Activated CD4-positive, alpha-beta T cell treated with anti-CD3 and anti-CD28 coated beads, Interleukin-2, amount 10 ng/mL, durations not matched to agents 7 days and 5 days (primary cell): ENCODE measurements around the gene STK16. TPM values are rescaled to one million over a fixed set of nuclear protein-coding genes. Genes with fewer than 3 reads are reported as not detected.
"Not testable (repeated sequence)": the region's sequence is repeated elsewhere in the genome, so short reads cannot be mapped to it uniquely, and the experiment has no call there.

Experiments
- CTCF ChIA-PET: fragments of 350-600 bp; sonication (Branson Sonifier 250); formaldehyde crosslinking; loops from one replicate; lab custom pipeline; 2021; ENCODE audit warnings: antibody characterized with exemption; lab: Charles Lee
- POLR2A ChIA-PET: fragments of 350-600 bp; sonication (Branson Sonifier 250); formaldehyde crosslinking; loops from one replicate; lab custom pipeline; 2021; ENCODE audit warnings: antibody characterized with exemption; lab: Charles Lee
- DNase-seq: peaks from one replicate; pipeline ENCODE4 v3.0.0-alpha.2; 2020
- H3K27ac Mint-ChIP-seq: one replicate; pipeline ENCODE4 v1.8.0; 2021; ENCODE audit warnings: mild to moderate bottlenecking, moderate library complexity, mixed read lengths
- H3K27me3 Mint-ChIP-seq: one replicate; pipeline ENCODE4 v1.8.0; 2021; ENCODE audit warnings: mixed read lengths
- H3K36me3 Mint-ChIP-seq: one replicate; pipeline ENCODE4 v1.8.0; 2021; ENCODE audit warnings: low read depth, mixed read lengths
- H3K4me1 Mint-ChIP-seq: one replicate; pipeline ENCODE4 v1.8.0; 2021; ENCODE audit warnings: mixed read lengths
- H3K4me3 Mint-ChIP-seq: one replicate; pipeline ENCODE4 v1.8.0; 2021; ENCODE audit warnings: mild to moderate bottlenecking, moderate library complexity, mixed read lengths
- H3K9me3 Mint-ChIP-seq: one replicate; pipeline ENCODE4 v1.8.0; 2021; ENCODE audit warnings: mixed read lengths
- total RNA-seq, 2 experiments: library from RNA; stranded (reverse); gene quantifications; one replicate each; pipeline ENCODE4 v1.2.3, GENCODE V29; 2021

The STK16 gene
- total RNA-seq, 2 experiments from 2014 or later, result 33.0 to 33.5 TPM

DNA sequence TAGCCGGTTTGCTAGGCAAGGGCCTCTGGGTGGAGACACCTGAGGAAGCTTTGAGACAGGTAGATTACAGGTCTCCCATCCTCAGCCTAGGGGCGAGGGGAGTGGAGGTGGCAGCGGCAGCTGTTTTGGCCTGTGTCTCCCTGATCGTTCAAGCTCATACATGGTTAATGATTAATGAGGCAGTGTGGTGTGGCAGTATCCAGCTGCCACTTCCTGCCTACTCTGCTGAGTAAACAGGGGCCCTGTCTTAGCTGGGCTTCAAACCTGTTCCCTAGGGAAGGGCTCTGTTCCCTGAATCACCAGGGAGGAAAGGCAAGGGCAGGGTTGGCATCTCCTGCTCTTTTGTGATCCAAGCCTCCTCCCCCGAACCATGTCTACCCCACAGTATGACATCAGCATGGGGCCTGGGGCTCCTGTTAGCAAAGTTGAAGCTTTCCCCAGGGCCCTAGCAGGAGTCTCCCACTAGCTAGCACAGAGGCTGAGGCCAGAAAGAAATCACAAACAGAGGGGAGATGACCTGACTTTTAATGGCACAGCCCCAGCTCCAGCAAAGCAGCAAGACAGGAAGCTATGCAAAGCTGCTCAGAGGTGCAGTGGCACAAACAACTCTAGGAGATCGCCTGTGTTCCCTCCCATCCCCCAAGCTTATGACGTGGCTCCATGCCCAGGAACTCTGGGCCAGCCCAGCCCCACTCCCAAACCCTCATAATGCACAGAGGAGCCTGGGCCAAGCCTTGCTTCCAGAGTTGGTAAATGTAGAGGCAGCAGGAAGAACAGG, 4.1 kb downstream of the STK16 start:
- POLR2A ChIA-PET, result interaction anchor here (1.0 kb wide), 1 partner anchor 20 kb away, joined by 3 read pairs; the partner anchor contains the start of genes ANKZF1 and ATG9A
- peaks cover 66% of the 10 kb centered on the region for H3K36me3 Mint-ChIP-seq
- peak overlapping the region; percentile 91 for H3K27ac Mint-ChIP-seq
- H3K4me1 Mint-ChIP-seq, result peaks cover 76% of the 10 kb centered on the region
- no peaks in the 10 kb centered on the region for H3K27me3 Mint-ChIP-seq
- H3K4me3 Mint-ChIP-seq, result peak overlapping the region; percentile 99
- H3K9me3 Mint-ChIP-seq, result no peaks in the 10 kb centered on the region
- DNase-seq, result peak; percentile 56
- CTCF ChIA-PET, result interaction anchor here (1.0 to 9.7 kb wide), 11 partner anchors 9 to 66 kb away, joined by 3 to 99 read pairs (median 4); partner anchors contain the start of genes ABCB6 and DNAJB2

DNA sequence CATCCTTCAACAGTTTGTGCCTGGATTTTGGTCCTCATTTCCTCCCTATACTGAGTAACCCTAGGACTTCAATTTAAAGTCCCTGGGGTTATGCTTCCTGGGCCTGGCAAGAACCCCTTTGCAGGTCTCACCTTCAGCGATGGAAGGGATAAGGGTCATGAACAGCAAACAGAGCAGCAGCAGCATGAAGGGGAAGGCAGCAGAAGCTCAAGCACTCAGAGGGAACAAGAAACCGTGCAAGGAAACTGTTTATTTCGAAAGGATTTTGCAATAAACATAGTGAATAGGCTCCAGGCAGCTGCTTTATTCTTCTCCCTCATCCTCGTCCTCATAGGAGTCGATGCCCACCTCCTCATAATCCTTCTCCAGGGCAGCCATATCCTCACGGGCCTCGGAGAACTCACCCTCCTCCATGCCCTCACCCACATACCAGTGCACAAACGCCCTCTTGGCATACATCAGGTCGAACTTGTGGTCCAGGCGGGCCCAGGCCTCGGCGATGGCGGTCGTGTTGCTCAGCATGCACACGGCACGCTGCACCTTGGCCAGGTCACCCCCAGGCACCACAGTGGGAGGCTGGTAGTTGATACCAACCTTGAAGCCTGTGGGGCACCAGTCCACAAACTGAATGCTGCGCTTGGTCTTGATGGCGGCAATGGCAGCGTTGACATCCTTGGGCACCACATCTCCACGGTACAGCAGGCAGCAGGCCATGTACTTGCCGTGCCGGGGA, 4.9 kb downstream of the STK16 start:
- Mint-ChIP-seq H3K27me3 (no peaks in the 10 kb centered on the region), H3K4me1 (peaks cover 75% of the 10 kb centered on the region), H3K9me3 (no peaks in the 10 kb centered on the region), H3K36me3 (peaks cover 66% of the 10 kb centered on the region), H3K27ac (peak overlapping the region; percentile 91), H3K4me3 (peak overlapping the region; percentile 99)
- no peak for DNase-seq
- CTCF ChIA-PET, result interaction anchor here (1.2 to 9.7 kb wide), 4 partner anchors 28 to 48 kb away, joined by 3 to 99 read pairs (median 38); partner anchors contain the start of gene DNAJB2
- POLR2A ChIA-PET, result interaction anchor here (1.0 kb wide), 1 partner anchor 21 kb away, joined by 3 read pairs; the partner anchor contains the start of genes ANKZF1 and ATG9A

DNA sequence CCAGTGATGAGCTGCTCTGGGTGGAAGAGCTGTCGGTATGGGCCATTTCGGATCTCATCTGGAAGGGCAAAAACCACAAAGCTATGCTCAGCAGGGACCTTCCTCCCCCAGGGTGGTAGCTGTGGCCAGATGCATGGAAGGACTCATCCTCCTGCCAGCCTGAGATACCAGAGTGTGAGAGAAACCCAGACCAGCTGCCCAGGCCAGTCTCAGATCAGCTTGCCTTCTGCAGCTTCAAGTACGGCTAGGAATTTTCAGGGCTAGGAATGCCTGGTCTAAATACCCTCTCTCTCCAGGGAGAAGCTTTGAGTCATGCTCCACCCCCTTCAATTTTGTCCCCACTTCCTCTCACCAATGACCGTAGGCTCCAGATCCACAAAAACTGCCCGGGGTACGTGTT, 6.4 kb downstream of the STK16 start:
- H3K27ac Mint-ChIP-seq, result peak overlapping the region; percentile 93
- H3K4me3 Mint-ChIP-seq, result peak overlapping the region; percentile 99
- no peaks in the 10 kb centered on the region for H3K27me3 Mint-ChIP-seq
- H3K9me3 Mint-ChIP-seq, result no peaks in the 10 kb centered on the region
- DNase-seq, result no peak
- H3K36me3 Mint-ChIP-seq, result peaks cover 62% of the 10 kb centered on the region
- CTCF ChIA-PET, result interaction anchor here (0.7 to 9.7 kb wide), 8 partner anchors 10 to 78 kb away, joined by 3 to 99 read pairs (median 4); partner anchors contain the start of genes DNAJB2 and ZFAND2B
- peaks cover 73% of the 10 kb centered on the region for H3K4me1 Mint-ChIP-seq
- POLR2A ChIA-PET, result interaction anchor here (1.3 kb wide), 1 partner anchor 22 kb away, joined by 3 read pairs; the partner anchor contains the start of genes ANKZF1 and ATG9A

- Mint-ChIP-seq H3K36me3 (peaks cover 58% of the 10 kb centered on the region), H3K9me3 (no peaks in the 10 kb centered on the region), H3K4me1 (peaks cover 68% of the 10 kb centered on the region), H3K27ac (peak overlapping the region; percentile 93), H3K27me3 (no peaks in the 10 kb centered on the region), H3K4me3 (peak overlapping the region; percentile 99)
- ChIA-PET POLR2A (interaction anchor here (1.3 to 1.5 kb wide), 2 partner anchors 23 to 41 kb away, joined by 3 to 6 read pairs; partner anchors contain the start of genes ANKZF1 and ATG9A), CTCF (interaction anchor here (0.7 to 9.7 kb wide), 7 partner anchors 9 to 78 kb away, joined by 3 to 99 read pairs (median 4); partner anchors contain the start of genes DNAJB2 and ZFAND2B)
- DNase-seq, result no peak
These were observed 6.8 kb downstream of the STK16 start for GRCh38 chr2:219252084-219252483.

DNA sequence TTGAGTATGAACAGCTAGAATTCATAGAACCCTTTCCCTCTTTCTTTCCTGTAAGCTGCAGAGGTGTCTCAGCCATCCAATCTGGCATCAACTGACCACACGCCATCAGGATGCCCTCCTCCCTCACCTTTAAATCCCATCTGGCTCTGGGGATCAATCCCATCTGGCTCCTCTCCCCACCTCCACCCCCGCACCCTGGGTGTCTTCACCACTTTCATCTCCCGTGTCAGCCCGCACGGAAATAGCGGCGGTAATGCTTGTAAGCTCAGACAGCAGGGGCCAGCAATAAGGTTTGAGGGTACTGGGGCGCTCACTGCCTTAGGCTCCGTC, 7.3 kb downstream of the STK16 start:
- Mint-ChIP-seq H3K9me3 (no peaks in the 10 kb centered on the region), H3K27ac (peak overlapping the region; percentile 93), H3K27me3 (no peaks in the 10 kb centered on the region), H3K4me3 (peak overlapping the region; percentile 99), H3K36me3 (peaks cover 54% of the 10 kb centered on the region), H3K4me1 (peaks cover 64% of the 10 kb centered on the region)
- POLR2A ChIA-PET, result interaction anchor here (1.3 to 1.5 kb wide), 2 partner anchors 23 to 40 kb away, joined by 3 to 6 read pairs; partner anchors contain the start of genes ANKZF1 and ATG9A
- no peak for DNase-seq
- CTCF ChIA-PET, result interaction anchor here (0.6 to 9.7 kb wide), 6 partner anchors 9 to 244 kb away, joined by 3 to 99 read pairs (median 4); partner anchors contain the start of genes DNAJB2 and ZFAND2B

DNA sequence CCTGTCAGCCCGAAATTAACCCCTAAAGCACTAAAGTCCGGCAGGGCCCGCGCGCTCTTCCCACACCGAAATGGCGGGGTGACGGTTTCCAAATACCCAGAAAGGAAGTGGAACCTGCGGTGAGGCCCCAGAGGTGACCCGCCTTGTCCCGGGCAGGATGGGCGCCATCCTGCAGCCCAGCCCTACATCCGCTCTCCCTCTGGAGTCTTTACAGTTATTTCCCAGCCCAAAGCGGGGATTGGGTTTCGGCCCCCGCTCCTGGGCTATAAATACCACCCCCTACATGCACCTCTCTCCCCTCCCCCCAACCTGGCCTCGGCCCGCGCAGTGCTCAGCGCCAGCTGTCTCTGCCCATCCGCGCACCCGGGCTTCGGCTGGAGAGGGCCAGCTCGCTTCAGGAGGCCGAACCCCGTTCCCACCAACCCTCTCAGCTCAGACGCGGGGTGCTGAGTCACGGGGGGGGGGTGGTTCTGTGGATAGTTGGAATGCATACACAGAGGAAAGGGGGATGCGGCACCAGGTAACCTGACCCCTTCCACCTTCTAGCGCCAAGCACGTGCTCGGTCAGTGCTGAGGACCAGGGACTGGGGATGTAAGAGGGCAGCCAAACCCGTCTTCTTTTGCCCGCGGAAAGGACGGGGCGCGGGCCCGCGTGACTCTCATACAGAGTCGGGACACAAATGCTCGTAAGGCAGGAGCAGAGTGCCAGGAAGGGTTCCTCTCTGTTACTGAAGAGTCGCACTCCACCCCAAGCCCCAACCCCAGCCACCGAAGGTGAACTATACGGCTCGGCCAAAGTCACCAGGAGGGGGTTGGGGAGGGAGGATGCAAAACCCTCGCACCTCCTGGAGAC, 7.8 kb downstream of the STK16 start, which contains the start of gene TUBA4B:
TSS of gene TUBA4B (plus strand) at position 344 of the 853 bp plus-strand sequence. CDS start at position 509, 165 bp downstream.
- ChIA-PET CTCF (interaction anchor here (0.6 to 9.7 kb wide), 5 partner anchors 8 to 244 kb away, joined by 3 to 99 read pairs (median 15); partner anchors contain the start of genes DNAJB2, GLB1L, STK16 and ZFAND2B), POLR2A (interaction anchor here (1.5 kb wide), 1 partner anchor 40 kb away, joined by 6 read pairs; no protein-coding TSS in a partner anchor)
- DNase-seq, result peak; percentile 65
- H3K4me3 Mint-ChIP-seq, result peak within 1 kb of the TSS; percentile 99
- peaks cover 58% of the 10 kb centered on the region for H3K4me1 Mint-ChIP-seq
- H3K9me3 Mint-ChIP-seq, result no peaks in the 10 kb centered on the region
- H3K27ac Mint-ChIP-seq, result peak within 1 kb of the TSS; percentile 93
- H3K36me3 Mint-ChIP-seq, result peaks cover 48% of the 10 kb centered on the region
- no peaks in the 10 kb centered on the region for H3K27me3 Mint-ChIP-seq

DNA sequence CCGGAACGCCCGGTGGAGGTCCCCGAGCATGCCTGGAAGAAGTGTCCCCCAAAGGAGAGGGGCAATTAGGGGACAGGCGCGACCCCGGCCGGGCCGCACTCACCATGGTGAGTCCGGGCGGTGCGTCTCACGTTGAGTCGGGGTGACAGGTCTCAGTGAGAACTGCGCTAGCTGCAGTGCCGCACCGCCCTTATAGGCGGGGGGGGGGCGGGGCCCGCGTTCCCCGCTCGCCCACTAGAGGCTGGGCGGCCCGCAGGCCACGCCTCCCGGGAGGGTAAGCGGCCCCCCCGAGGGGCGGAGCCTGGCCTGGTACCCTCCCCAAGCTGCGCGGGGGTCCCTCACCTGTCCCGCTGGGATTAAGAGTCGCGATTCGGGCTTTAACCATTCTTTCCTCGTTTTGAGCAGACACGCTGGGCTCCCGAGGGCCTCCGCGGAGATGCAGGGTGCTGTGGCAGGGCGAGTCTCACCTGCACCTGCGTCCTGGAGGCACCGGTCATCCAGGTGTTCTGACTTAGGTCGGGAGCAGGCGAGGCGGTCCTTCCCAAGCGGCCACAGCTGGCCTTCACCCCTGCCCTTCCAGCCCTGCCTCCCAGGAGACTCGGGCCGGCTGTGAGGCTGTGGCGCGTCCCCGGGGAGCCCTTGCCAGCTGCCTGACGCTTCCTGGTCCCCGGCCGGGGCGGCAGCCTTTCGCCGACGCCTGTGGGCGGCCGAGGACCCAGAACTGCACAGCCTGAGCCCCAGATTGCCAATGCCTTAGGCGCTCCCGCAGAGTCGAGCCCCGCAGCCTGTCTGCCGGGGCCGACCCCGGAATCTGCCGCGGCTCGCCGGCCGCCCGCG, 8.7 kb downstream of the STK16 start, which contains the start of gene TUBA4A:
TSS of gene TUBA4A (minus strand) at position 166 of the 837 bp plus-strand sequence. CDS start at position 106, 60 bp downstream.
- peak within 1 kb of the TSS; percentile 93 for H3K27ac Mint-ChIP-seq
- peak; percentile 91 for DNase-seq
- POLR2A ChIA-PET, result interaction anchor here (0.7 to 1.5 kb wide), 5 partner anchors 9 to 75 kb away, joined by 3 to 6 read pairs (median 5); partner anchors contain the start of genes DNAJB2, GLB1L and STK16
- H3K27me3 Mint-ChIP-seq, result no peaks in the 10 kb centered on the region
- H3K4me3 Mint-ChIP-seq, result peak within 1 kb of the TSS; percentile 99
- CTCF ChIA-PET, result interaction anchor here (1.0 to 9.7 kb wide), 12 partner anchors 8 to 97 kb away, joined by 3 to 99 read pairs (median 4); partner anchors contain the start of genes ABCB6, CNPPD1, DNAJB2 and GLB1L
- H3K4me1 Mint-ChIP-seq, result peaks cover 50% of the 10 kb centered on the region
- H3K9me3 Mint-ChIP-seq, result no peaks in the 10 kb centered on the region
- peaks cover 40% of the 10 kb centered on the region for H3K36me3 Mint-ChIP-seq

DNA sequence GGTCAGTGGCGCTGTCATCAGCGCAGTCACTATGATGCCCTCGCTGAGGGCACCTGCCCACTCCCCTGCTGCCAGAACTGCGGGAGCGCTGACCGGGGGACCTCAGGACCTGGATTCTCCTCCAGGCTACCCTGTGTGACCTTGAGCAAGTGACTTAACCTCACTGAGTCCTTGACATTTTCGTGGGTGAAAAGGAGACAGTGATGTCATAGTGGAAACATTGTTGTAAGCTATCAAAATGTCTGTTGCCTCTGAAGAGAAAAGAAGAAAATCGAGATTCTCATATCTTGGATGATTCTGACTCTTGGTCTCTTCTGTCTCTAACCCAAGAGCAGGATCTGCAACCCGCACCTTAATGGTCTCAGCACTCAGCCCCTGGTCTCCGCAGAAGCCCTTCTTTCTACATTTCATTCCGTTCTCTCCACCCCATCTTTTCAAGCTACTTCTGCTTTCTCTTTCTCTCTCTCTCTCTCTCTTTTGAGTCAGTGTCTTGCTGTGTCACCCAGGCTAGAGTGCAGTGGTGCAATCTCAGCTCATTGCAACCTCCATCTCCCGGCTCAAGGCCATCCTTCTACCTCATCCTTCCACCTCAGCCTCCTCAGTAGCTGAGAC, 9.4 kb downstream of the STK16 start:
- peak; percentile 46 for DNase-seq
- Mint-ChIP-seq H3K36me3 (peaks cover 32% of the 10 kb centered on the region), H3K9me3 (no peaks in the 10 kb centered on the region), H3K4me1 (peaks cover 42% of the 10 kb centered on the region), H3K27ac (peak overlapping the region; percentile 91), H3K4me3 (peak overlapping the region; percentile 73), H3K27me3 (peaks cover 3% of the 10 kb centered on the region)
- POLR2A ChIA-PET, result interaction anchor here (0.8 to 1.1 kb wide), 4 partner anchors 10 to 75 kb away, joined by 3 to 6 read pairs (median 4); partner anchors contain the start of genes DNAJB2, GLB1L and STK16
- CTCF ChIA-PET, result interaction anchor here (0.7 to 9.7 kb wide), 15 partner anchors 9 to 98 kb away, joined by 3 to 99 read pairs (median 4); partner anchors contain the start of genes ABCB6, ANKZF1, ATG9A and CNPPD1

GRCh38 chr2:219258942-219259341, 13.7 kb downstream of the STK16 start:
- DNase-seq, H3K4me3 Mint-ChIP-seq: not testable (repeated sequence)
- CTCF ChIA-PET, result interaction anchor here (0.8 to 2.4 kb wide), 5 partner anchors 10 to 89 kb away, joined by 3 to 9 read pairs (median 5); partner anchors contain the start of genes CNPPD1, DNAJB2 and SLC23A3

More at GRCh38 chr2:219258942-219259341, 13.7 kb downstream of the STK16 start:
- H3K9me3 Mint-ChIP-seq, H3K36me3 Mint-ChIP-seq, H3K27ac Mint-ChIP-seq, POLR2A ChIA-PET: not testable (repeated sequence)
- Mint-ChIP-seq H3K27me3 (peaks cover 17% of the 10 kb centered on the region), H3K4me1 (peaks cover 13% of the 10 kb centered on the region)
